ENCODE measurements around the gene P3H3. TPM values are rescaled to one million over a fixed set of nuclear protein-coding genes. Genes with fewer than 3 reads are reported as not detected.

P3H3 gene
- total and polyA plus RNA-seq, 2 donors (not counting 3 experiments of a cell fraction or from before 2014, with no cell fraction given), result 75.9 to 76.5 TPM

DNA sequence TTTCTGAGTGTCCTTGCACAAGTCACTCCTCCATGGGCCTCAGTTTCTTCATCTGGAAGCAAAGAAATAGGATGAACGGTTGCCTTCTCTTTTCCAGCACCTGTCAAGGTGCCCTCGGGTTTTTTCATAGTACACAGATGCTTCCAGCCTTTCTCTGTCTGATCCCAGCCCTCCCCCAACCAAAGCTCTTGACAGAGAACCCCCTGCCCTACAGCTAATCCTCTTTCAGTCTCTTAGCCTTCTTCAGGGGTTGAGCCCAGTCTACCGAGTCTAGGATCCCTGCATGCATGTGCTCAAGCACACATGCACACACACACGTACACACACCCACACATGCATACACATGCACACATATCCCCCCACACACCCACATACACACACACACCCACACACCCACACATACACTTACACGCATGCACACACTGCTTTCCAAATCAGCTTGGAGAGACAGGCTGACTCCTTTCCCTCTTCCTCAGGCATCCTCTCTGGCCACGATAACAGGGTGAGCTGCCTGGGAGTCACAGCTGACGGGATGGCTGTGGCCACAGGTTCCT, 18.2 kb downstream of the P3H3 start:
- H3K27ac ChIP-seq (ENCODE audit: insufficient read depth, low read depth, low read length), result no peak overlapping the region
- no peak overlapping the region for H3K4me3 ChIP-seq (replicated peaks in 1 of 3; ENCODE audit: insufficient read depth in 1 of 3, low read depth in 1 of 3, low read length in 3 of 3)
- CTCF ChIA-PET, result interaction anchor here (0.8 to 1.0 kb wide), 2 partner anchors 12 to 93 kb away, joined by 3 read pairs; partner anchors contain the start of gene MLF2
- no TSS peak for BruUV-seq (replicated peaks)
- no peaks in the 10 kb centered on the region for H3K27me3 ChIP-seq (ENCODE audit: control insufficient read depth in 2 of 2, insufficient read depth in 2 of 2, low read length in 2 of 2)
- H3K4me1 ChIP-seq (ENCODE audit: control insufficient read depth, extremely low read depth, insufficient read depth, low read length), result peaks cover 11% of the 10 kb centered on the region
- H3K79me2 ChIP-seq (ENCODE audit: control insufficient read depth, insufficient read depth, low read length), result peaks cover 20% of the 10 kb centered on the region
- intact Hi-C loops (cut with micrococcal nuclease) (no loop called here), dilution Hi-C loops (cut with MboI; ENCODE audit: extremely low pct_ligation_motif_present, low sequenced_read_pairs) (no loop called here)
- no peaks in the 10 kb centered on the region for H4K20me1 ChIP-seq (replicated peaks; ENCODE audit: control insufficient read depth, extremely low read depth, insufficient read depth, low read length)
- DNase-seq (ENCODE audit: low read depth, low spot score), result no peak
- H3K9me1 ChIP-seq (replicated peaks; ENCODE audit: control insufficient read depth, extremely low read depth, insufficient read depth, low read length), result no peaks in the 10 kb centered on the region
- H2AFZ ChIP-seq (ENCODE audit: low read depth, low read length), result no peak overlapping the region
- H3K9ac ChIP-seq (replicated peaks; ENCODE audit: extremely low read depth, insufficient read depth, low read length), result no peak overlapping the region
- POLR2A ChIA-PET, result no interaction called here
- H3K4me2 ChIP-seq (ENCODE audit: insufficient read depth, low read length), result no peak overlapping the region
- FAIRE-seq, result no peak
- H3K36me3 ChIP-seq (ENCODE audit: control insufficient read depth in 2 of 2, extremely low read depth in 1 of 2, insufficient read depth in 2 of 2, low read length in 2 of 2), result peaks cover 11 to 42% of the 10 kb centered on the region in 2 experiments
- TF ChIP-seq POLR2AphosphoS5 (IDR thresholded peaks at IDR 0.05; ENCODE audit: insufficient read depth, low read depth, low read length) (no peak), MYC (IDR thresholded peaks at IDR 0.05; ENCODE audit: low read depth, low read length) (no peak), EZH2 (IDR thresholded peaks at IDR 0.05; ENCODE audit: borderline replicate concordance, low read depth, low read length, severe bottlenecking) (no peak), FOS (IDR thresholded peaks at IDR 0.05; ENCODE audit: borderline replicate concordance, insufficient read depth, low read length) (no peak), CTCF (IDR thresholded peaks at IDR 0.05; ENCODE audit: extremely low read depth in 1 of 2, insufficient read depth in 1 of 2, low read depth in 1 of 2, low read length in 2 of 2) (no peak), POLR2A (IDR thresholded peaks at IDR 0.05; ENCODE audit: low read depth, low read length) (no peak), JUN (IDR thresholded peaks at IDR 0.05; ENCODE audit: borderline replicate concordance, insufficient read depth, insufficient read length, low read depth) (no peak), GATA2 (IDR thresholded peaks at IDR 0.05; ENCODE audit: insufficient read depth, insufficient read length, low read depth, low read length) (no peak)
- TF ChIP-seq, protein P1, sequence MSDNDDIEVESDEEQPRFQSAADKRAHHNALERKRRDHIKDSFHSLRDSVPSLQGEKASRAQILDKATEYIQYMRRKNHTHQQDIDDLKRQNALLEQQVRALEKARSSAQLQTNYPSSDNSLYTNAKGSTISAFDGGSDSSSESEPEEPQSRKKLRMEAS (IDR thresholded peaks at IDR 0.05; ENCODE audit: insufficient read depth, insufficient read length), result no peak
- no peaks in the 10 kb centered on the region for H3K9me3 ChIP-seq (replicated peaks; ENCODE audit: control insufficient read depth, insufficient read depth, low read length)

All from endothelial cell of umbilical vein (primary cell).